ENCODE results near the gene TSPAN33.

Gene TSPAN33

DNA sequence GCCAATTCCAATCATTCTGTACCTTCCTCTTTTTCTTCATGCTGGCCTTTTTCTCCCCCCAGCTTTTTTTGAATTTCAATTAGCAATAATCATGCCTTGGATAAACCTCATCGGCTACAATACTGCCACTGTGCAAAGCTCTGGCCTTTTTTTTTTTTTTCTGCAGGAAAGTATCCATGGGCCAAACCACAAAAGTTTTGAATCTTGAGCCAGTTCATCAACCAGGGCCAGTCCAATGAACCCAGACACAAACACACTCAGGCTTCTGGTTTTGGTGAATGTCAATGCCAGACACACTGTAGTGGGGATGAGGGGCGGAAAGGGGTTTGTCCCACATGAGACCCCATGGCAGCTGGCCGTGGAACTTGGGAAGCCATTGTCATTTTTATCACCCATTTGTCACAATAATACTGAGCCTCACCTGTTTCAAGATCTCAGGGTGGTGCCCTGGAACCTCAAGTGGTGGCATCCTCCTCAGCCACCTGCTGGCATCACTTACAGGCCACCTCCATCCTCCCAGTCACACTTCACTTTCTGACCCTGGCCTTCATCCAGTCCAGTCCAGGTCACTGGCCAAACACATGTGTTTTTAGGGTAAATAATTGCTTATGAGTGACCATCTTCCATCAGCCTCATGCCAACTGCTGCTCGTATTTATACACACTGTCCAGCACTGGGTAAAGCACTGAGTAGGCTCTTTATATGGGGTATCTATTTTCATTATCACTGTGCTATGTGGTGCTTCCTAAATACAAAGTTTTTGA lies 40.8 kb upstream of the TSPAN33 start:
- TF ChIP-seq, protein P1, sequence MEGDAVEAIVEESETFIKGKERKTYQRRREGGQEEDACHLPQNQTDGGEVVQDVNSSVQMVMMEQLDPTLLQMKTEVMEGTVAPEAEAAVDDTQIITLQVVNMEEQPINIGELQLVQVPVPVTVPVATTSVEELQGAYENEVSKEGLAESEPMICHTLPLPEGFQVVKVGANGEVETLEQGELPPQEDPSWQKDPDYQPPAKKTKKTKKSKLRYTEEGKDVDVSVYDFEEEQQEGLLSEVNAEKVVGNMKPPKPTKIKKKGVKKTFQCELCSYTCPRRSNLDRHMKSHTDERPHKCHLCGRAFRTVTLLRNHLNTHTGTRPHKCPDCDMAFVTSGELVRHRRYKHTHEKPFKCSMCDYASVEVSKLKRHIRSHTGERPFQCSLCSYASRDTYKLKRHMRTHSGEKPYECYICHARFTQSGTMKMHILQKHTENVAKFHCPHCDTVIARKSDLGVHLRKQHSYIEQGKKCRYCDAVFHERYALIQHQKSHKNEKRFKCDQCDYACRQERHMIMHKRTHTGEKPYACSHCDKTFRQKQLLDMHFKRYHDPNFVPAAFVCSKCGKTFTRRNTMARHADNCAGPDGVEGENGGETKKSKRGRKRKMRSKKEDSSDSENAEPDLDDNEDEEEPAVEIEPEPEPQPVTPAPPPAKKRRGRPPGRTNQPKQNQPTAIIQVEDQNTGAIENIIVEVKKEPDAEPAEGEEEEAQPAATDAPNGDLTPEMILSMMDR (IDR thresholded peaks at IDR 0.05; ENCODE audit: control extremely low read depth, extremely low read depth, low read depth, missing control alignments): no peak
- CTCF ChIA-PET: interaction anchor here (0.7 to 4.7 kb wide), 8 partner anchors 7 to 49 kb away, joined by 3 to 45 read pairs (median 4); partner anchors contain the start of gene TNPO3
- POLR2A ChIA-PET: no interaction called here

DNA sequence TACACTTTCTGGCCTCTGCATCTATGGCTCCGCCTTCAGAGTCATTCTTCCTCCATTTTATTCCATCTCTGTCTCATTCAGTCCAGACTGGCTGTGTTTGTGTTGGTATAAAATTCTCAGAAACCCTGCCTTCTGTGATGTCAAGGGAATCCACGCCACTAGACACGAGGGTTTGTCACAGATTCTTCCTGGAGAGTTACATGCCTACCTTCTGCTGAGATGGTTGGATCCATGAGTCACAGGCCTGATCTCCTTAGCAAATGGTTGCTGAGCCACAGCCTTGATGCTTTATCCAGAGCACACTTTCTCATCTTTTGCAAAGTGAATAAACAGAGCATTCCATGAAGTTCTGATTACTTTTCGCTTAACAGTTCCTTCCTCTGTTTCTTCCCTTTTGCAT lies 35.9 kb upstream of the TSPAN33 start:
- ChIA-PET CTCF (no interaction called here), POLR2A (no interaction called here)
- TF ChIP-seq, protein P1 (IDR thresholded peaks at IDR 0.05; ENCODE audit: control extremely low read depth, extremely low read depth, low read depth, missing control alignments): no peak
- DNase-seq (ENCODE audit: extremely low spot score): no peak

More for the DNA sequence above, 40.8 kb upstream of the TSPAN33 start:
- no peak for DNase-seq (ENCODE audit: extremely low spot score)

DNA sequence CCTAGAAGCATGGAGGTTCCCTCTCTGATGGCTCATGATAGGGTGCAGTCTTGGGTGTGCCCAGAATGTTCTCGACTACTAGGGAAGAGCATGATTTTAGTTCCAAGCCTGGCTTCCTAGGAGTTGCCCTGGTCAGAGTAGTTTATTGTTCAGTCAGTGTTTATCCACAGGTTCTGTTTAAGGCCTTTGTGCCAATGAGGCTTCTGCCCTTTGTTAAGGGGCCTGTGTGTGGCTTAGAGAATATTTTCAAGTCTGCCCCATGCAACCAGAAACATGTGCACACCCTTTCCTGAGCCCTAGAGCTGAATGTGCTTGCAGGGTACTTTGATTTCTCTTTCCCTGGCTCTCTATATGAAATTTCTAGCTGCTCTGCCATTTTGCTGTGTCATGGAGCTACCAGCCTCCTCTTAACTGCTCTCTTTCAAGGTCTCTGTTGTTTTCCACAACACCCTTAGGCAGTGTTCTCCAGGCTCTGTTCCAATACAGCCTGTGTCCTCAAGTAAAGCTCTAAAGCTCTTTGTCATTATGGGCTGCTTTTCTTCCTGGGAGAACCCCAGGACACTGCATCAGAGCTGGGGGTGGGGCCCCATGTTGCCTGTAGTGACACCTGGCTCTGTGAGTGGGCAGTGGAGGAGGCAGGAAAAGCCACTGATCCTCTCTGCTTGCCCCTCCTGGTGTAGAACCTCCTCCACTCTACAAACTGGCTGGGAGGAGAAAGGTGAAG lies 34.1 kb upstream of the TSPAN33 start:
- TF ChIP-seq, protein P1 (IDR thresholded peaks at IDR 0.05; ENCODE audit: control extremely low read depth, extremely low read depth, low read depth, missing control alignments): no peak
- no peak for DNase-seq (ENCODE audit: extremely low spot score)
- CTCF ChIA-PET: interaction anchor here (1.2 to 3.7 kb wide), 6 partner anchors 8 to 56 kb away, joined by 4 to 26 read pairs (median 6); partner anchors contain the start of gene TNPO3
- POLR2A ChIA-PET: interaction anchor here (0.7 kb wide), 1 partner anchor 12 kb away, joined by 6 read pairs; no protein-coding TSS in a partner anchor

DNA sequence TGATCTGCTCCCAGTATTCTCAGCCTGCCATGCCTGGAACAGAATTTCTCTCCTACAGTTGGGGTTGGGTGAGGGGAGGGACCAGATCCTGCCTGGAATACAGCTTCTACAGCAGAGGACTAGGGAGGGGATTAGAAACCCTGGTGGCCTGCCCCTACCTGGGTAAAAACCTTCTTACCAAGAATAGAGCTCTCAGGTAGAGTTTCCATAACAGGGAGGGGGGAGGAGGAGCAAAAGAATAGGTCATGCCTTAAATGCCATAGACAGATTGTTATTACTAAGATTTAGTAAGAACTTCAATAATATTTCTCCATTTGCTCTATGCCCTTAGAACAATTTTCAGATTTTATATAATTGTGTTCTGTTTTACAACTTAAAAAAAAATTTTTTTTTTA lies 33.5 kb upstream of the TSPAN33 start:
- ChIA-PET POLR2A (interaction anchor here (0.7 kb wide), 1 partner anchor 11 kb away, joined by 6 read pairs; no protein-coding TSS in a partner anchor), CTCF (interaction anchor here (1.2 to 3.7 kb wide), 7 partner anchors 9 to 56 kb away, joined by 4 to 26 read pairs (median 6); partner anchors contain the start of gene TNPO3)
- TF ChIP-seq, protein P1 (IDR thresholded peaks at IDR 0.05; ENCODE audit: control extremely low read depth, extremely low read depth, low read depth, missing control alignments): no peak
- no peak for DNase-seq (ENCODE audit: extremely low spot score)

DNA sequence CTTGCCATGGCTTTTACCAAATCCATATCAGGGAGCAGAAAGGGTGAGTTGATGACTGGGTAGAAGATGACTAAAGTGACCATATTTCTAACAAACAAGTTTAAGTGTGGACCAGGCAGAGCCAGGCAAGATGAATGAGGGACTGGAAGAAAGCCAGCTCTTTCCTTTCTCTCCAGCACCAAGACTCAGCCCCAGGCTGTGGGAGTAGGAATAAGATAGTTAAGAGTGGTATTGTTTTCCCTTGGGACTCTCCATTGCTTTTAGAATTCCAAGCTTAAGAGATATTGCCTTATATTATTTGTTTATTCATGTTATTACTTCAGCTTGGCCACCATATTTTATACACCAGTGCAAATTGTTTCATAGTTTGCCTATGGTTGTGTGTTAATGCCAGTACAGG lies 28.8 kb upstream of the TSPAN33 start:
- no peak for DNase-seq (ENCODE audit: extremely low spot score)
- ChIA-PET CTCF (interaction anchor here (1.3 to 5.2 kb wide), 4 partner anchors 10 to 24 kb away, joined by 4 to 22 read pairs (median 8); no protein-coding TSS in a partner anchor), POLR2A (no interaction called here)
- TF ChIP-seq, protein P1 (IDR thresholded peaks at IDR 0.05; ENCODE audit: control extremely low read depth, extremely low read depth, low read depth, missing control alignments): no peak

DNA sequence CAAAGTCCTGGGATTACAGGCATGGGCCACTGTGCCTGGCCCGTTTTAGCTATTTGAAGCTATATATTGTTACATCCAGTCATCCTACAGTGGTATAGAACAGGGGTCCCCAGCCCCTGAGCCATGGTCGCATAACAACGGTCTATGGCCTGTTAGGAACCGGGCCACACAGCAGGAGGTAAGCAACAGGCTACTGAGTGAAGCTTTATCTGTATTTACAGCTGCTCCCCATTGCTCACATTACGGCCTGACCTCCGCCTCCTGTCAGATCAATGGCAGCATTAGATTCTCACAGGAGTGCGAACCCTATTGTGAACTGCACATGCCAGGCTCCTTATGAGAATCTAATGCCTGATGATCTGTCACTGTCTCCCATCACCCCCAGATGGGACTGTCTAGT lies 26.3 kb upstream of the TSPAN33 start:
- ChIA-PET CTCF (interaction anchor here (1.0 to 5.2 kb wide), 5 partner anchors 16 to 33 kb away, joined by 3 to 22 read pairs (median 4); no protein-coding TSS in a partner anchor), POLR2A (no interaction called here)
- TF ChIP-seq, protein P1 (IDR thresholded peaks at IDR 0.05; ENCODE audit: control extremely low read depth, extremely low read depth, low read depth, missing control alignments): no peak
- no peak for DNase-seq (ENCODE audit: extremely low spot score)
